Astrocyte of the hippocampus (primary cell): ENCODE data around the gene CDHR3.

ENCODE experiments used
- DNase-seq: peaks from one replicate; pipeline ENCODE4 v3.0.0; 2011; ENCODE audit warnings: low read depth, low spot score

The CDHR3 gene

GRCh38 chr7:106023369-106024322 lies 60.6 kb downstream of the CDHR3 start:
- no peak for DNase-seq

GRCh38 chr7:106026101-106026500 lies 63.0 kb downstream of the CDHR3 start:
- no peak for DNase-seq

GRCh38 chr7:106029451-106029850 lies 66.4 kb downstream of the CDHR3 start:
- no peak for DNase-seq

- DNase-seq: no peak
Observed at GRCh38 chr7:106029941-106030340, 66.9 kb downstream of the CDHR3 start.

GRCh38 chr7:106031300-106032035 lies 68.4 kb downstream of the CDHR3 start:
- DNase-seq: peak; percentile 58

- DNase-seq: no peak
Observed at GRCh38 chr7:106032295-106032694, 69.2 kb downstream of the CDHR3 start.

- DNase-seq: no peak
Observed at GRCh38 chr7:106033735-106034134, 70.7 kb downstream of the CDHR3 start.

GRCh38 chr7:106034383-106034782 lies 71.3 kb downstream of the CDHR3 start:
- no peak for DNase-seq

- no peak for DNase-seq
Observed at GRCh38 chr7:106035568-106035967, 72.5 kb downstream of the CDHR3 start.

GRCh38 chr7:106036004-106036403 lies 72.9 kb downstream of the CDHR3 start:
- no peak for DNase-seq

- no peak for DNase-seq
Observed at GRCh38 chr7:106037489-106038176, 74.6 kb downstream of the CDHR3 start.

GRCh38 chr7:106038289-106038688 lies 75.2 kb downstream of the CDHR3 start:
- no peak for DNase-seq

GRCh38 chr7:106038916-106039315 lies 75.9 kb downstream of the CDHR3 start:
- no peak for DNase-seq

GRCh38 chr7:106039486-106040060 lies 76.5 kb downstream of the CDHR3 start:
- DNase-seq: peak; percentile 51

- DNase-seq: peak; percentile 57
Observed at GRCh38 chr7:106041140-106041717, 78.2 kb downstream of the CDHR3 start.

GRCh38 chr7:106042196-106042611 lies 79.1 kb downstream of the CDHR3 start:
- no peak for DNase-seq

GRCh38 chr7:106045139-106045538 lies 82.1 kb downstream of the CDHR3 start:
- DNase-seq: no peak

GRCh38 chr7:106045586-106045985 lies 82.5 kb downstream of the CDHR3 start:
- no peak for DNase-seq

- no peak for DNase-seq
Observed at GRCh38 chr7:106047184-106047583, 84.1 kb downstream of the CDHR3 start.

- no peak for DNase-seq
Observed at GRCh38 chr7:106047818-106048705, 85.0 kb downstream of the CDHR3 start.

- DNase-seq: no peak
Observed at GRCh38 chr7:106048706-106049020, 85.6 kb downstream of the CDHR3 start.
